ENCODE measurements around the gene NBPF1. TPM values are rescaled to one million over a fixed set of nuclear protein-coding genes. Genes with fewer than 3 reads are reported as not detected.
"Not testable (repeated sequence)": the region's sequence is repeated elsewhere in the genome, so short reads cannot be mapped to it uniquely, and the experiment has no call there.

The NBPF1 gene
- total and polyA plus RNA-seq, 9 of the 15 experiments (the other 6 are each of a cell fraction or from before 2014, with no cell fraction given): 5.2 to 42.6 (median 24.1) TPM

GRCh38 chr1:16513412-16514106, 99.8 kb downstream of the NBPF1 start (continued):
- TF ChIP-seq, protein P1, sequence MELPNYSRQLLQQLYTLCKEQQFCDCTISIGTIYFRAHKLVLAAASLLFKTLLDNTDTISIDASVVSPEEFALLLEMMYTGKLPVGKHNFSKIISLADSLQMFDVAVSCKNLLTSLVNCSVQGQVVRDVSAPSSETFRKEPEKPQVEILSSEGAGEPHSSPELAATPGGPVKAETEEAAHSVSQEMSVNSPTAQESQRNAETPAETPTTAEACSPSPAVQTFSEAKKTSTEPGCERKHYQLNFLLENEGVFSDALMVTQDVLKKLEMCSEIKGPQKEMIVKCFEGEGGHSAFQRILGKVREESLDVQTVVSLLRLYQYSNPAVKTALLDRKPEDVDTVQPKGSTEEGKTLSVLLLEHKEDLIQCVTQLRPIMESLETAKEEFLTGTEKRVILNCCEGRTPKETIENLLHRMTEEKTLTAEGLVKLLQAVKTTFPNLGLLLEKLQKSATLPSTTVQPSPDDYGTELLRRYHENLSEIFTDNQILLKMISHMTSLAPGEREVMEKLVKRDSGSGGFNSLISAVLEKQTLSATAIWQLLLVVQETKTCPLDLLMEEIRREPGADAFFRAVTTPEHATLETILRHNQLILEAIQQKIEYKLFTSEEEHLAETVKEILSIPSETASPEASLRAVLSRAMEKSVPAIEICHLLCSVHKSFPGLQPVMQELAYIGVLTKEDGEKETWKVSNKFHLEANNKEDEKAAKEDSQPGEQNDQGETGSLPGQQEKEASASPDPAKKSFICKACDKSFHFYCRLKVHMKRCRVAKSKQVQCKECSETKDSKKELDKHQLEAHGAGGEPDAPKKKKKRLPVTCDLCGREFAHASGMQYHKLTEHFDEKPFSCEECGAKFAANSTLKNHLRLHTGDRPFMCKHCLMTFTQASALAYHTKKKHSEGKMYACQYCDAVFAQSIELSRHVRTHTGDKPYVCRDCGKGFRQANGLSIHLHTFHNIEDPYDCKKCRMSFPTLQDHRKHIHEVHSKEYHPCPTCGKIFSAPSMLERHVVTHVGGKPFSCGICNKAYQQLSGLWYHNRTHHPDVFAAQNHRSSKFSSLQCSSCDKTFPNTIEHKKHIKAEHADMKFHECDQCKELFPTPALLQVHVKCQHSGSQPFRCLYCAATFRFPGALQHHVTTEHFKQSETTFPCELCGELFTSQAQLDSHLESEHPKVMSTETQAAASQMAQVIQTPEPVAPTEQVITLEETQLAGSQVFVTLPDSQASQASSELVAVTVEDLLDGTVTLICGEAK (IDR thresholded peaks at IDR 0.05): not testable (repeated sequence)
- TF ChIP-seq, protein P1 (CRISPR knock-in tag; IDR thresholded peaks at IDR 0.05): 0 out of 2 replicates have a peak, but pooled peaks have one; percentile 38
- TF ChIP-seq ZNF561 (CRISPR knock-in tag; conservative IDR thresholded peaks at IDR 0.05) (peak; percentile 93), ZEB2 (IDR thresholded peaks at IDR 0.05) (peak; percentile 60; the same call in 1 of the 2 replicates), PML (IDR thresholded peaks at IDR 0.05; ENCODE audit: low read length) (peak; percentile 99), TCF3 (CRISPR knock-in tag; IDR thresholded peaks at IDR 0.05) (peak; percentile 40; the same call in 1 of the 2 replicates), DLX4 (CRISPR knock-in tag; IDR thresholded peaks at IDR 0.05) (peak; percentile 96), FOXK2 (conservative IDR thresholded peaks at IDR 0.05 in 1 of 2, IDR thresholded peaks at IDR 0.05 in 1 of 2; ENCODE audit: low read depth in 2 of 2) (peak; percentile 49 to 60; a peak in 3 of 4 replicates), PHB (CRISPR knock-in tag; IDR thresholded peaks at IDR 0.05) (peak; percentile 99), PTBP1 (IDR thresholded peaks at IDR 0.05; ENCODE audit: low read depth, low read length) (peak; percentile 72; the same call in 1 of the 2 replicates), ZFP1 (CRISPR knock-in tag; IDR thresholded peaks at IDR 0.05) (peak; percentile 85), HEY1 (CRISPR knock-in tag; IDR thresholded peaks at IDR 0.05; ENCODE audit: borderline replicate concordance) (peak; percentile 93), SMAD3 (CRISPR knock-in tag; conservative IDR thresholded peaks at IDR 0.05) (peak; percentile 97), ARHGAP35 (IDR thresholded peaks at IDR 0.05; ENCODE audit: partially characterized antibody) (peak; percentile 97)
- TF ChIP-seq, protein P2, sequence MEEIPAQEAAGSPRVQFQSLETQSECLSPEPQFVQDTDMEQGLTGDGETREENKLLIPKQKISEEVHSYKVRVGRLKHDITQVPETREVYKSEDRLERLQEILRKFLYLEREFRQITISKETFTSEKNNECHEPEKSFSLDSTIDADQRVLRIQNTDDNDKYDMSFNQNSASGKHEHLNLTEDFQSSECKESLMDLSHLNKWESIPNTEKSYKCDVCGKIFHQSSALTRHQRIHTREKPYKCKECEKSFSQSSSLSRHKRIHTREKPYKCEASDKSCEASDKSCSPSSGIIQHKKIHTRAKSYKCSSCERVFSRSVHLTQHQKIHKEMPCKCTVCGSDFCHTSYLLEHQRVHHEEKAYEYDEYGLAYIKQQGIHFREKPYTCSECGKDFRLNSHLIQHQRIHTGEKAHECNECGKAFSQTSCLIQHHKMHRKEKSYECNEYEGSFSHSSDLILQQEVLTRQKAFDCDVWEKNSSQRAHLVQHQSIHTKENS (CRISPR knock-in tag; IDR thresholded peaks at IDR 0.05): peak; percentile 93
- TF ChIP-seq, protein P3, sequence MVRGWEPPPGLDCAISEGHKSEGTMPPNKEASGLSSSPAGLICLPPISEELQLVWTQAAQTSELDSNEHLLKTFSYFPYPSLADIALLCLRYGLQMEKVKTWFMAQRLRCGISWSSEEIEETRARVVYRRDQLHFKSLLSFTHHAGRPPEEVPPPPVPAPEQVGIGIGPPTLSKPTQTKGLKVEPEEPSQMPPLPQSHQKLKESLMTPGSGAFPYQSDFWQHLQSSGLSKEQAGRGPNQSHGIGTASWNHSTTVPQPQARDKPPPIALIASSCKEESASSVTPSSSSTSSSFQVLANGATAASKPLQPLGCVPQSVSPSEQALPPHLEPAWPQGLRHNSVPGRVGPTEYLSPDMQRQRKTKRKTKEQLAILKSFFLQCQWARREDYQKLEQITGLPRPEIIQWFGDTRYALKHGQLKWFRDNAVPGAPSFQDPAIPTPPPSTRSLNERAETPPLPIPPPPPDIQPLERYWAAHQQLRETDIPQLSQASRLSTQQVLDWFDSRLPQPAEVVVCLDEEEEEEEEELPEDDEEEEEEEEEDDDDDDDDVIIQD (CRISPR knock-in tag; IDR thresholded peaks at IDR 0.05): 0 out of 2 replicates have a peak, but pooled peaks have one; percentile 21
